ENCODE measurements around the gene AP3S1.

The AP3S1 gene

DNA sequence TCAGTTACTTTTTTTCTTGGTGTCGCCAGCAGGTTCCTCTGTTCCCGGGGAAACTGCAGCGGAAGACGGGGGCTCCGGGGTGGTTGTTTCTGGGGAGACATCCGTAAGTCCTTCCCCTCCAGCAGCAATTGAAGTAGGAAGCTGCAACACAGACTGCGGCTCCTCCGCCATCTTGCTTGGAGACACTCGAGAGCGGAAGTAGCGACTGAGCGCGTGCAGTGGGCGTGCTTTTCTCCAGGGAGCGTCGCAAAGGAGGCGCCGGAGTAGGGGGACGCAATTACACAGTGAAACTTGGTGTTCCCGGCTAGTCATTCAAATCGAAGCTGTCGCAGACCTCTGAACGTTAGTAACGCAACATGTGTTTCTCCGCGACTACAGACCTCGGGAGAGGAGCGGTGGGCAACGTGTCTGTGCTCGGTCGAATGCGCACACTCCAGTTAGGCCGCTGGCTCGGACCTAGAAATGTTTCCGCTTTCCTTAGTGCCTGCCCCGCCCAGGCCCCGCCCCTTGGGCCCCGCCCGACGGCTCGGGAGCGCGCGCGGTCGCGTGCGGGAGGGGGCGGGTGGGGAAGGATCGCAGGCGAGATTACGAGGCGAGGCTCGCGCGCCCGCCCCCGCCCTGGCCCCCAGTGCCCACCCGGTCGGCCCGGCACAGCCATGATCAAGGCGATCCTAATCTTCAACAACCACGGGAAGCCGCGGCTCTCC, at the start of gene AP3S1, which contains the start of gene ATG12:
Gene AP3S1 (plus strand): TSS at position 554 of the 707 bp plus-strand sequence. CDS start 103 bp downstream, at position 657.
Gene ATG12 (minus strand): TSS at position 184 of the 707 bp plus-strand sequence. CDS start 13 bp downstream, at position 171.
- DNase-seq (ENCODE audit: low spot score), result peak; percentile 88
- no peak for TF ChIP-seq CTCF (IDR thresholded peaks at IDR 0.05; ENCODE audit: extremely low read depth, insufficient read depth, missing control alignments)
- in situ Hi-C loops (cut with MboI; ENCODE audit: low pct_unique_long_range_greater_than_20kb, low sequenced_read_pairs, unreplicated experiment), result loop anchor here (10.0 to 25.0 kb wide), 2 partner anchors 217 to 221 kb away; partner anchors contain the start of gene TMED7

DNA sequence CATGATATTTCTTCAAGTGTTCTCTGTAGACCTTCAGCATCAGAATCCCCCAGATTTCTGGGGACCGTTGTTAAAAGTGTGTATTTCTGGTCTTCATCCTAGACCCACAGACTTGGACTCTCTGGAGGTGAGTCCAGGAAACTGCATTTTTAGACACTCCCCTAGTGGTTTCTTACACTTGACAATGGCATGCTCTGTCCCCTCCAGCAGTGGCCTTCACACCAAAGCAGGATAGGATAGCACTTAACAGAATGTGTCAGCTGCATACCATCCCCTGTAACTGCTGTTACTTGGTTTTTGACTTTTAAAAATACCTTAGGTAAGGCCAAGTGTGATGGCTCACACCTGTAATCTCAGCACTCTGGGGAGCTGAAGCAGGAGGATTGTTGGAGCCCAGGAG, 46.0 kb upstream of the AP3S1 start:
- no peak for TF ChIP-seq CTCF (IDR thresholded peaks at IDR 0.05; ENCODE audit: extremely low read depth, insufficient read depth, missing control alignments)
- in situ Hi-C loops (cut with MboI; ENCODE audit: low pct_unique_long_range_greater_than_20kb, low sequenced_read_pairs, unreplicated experiment), result no loop called here
- no peak for DNase-seq (ENCODE audit: low spot score)

DNA sequence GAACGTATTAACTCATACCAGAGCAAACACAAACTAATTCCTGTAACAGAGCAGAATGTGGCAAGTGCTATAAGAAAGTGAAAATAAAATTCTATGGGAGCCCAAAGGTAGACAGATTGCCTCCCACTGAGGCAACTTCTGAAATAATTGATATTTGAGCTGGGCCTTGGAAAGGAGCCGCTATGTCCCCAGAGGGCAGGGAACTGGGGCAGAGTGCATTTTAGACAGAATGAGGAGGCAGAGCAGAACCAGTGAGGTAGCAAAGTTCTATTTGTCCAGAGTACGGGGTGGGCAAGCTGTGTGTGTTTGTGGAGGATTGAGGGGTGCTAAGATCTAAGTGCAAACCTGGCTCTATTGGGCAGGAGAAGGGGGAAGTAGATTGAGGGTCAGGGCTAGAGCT, 45.1 kb upstream of the AP3S1 start:
- in situ Hi-C loops (cut with MboI; ENCODE audit: low pct_unique_long_range_greater_than_20kb, low sequenced_read_pairs, unreplicated experiment), result no loop called here
- no peak for DNase-seq (ENCODE audit: low spot score)
- no peak for TF ChIP-seq CTCF (IDR thresholded peaks at IDR 0.05; ENCODE audit: extremely low read depth, insufficient read depth, missing control alignments)

DNA sequence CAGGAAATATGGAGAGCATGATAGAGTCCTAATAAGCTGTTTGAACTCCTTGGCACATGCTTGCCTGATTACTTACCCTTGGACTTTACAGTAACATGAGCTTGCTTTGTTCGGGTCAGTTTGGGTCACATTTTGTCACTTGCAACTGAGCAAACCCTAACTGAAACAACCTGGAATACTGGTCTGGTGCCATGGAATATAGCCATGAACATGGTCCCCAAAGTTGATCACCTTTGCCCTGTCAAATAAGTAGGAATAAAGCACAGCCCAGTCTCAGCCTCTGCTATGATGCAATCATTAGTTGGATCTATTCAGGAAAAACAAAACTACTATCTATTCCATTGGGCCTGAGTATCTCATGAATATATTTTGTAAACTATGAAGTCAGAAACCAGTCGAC, 43.5 kb upstream of the AP3S1 start:
- in situ Hi-C loops (cut with MboI; ENCODE audit: low pct_unique_long_range_greater_than_20kb, low sequenced_read_pairs, unreplicated experiment), result no loop called here
- no peak for DNase-seq (ENCODE audit: low spot score)
- no peak for TF ChIP-seq CTCF (IDR thresholded peaks at IDR 0.05; ENCODE audit: extremely low read depth, insufficient read depth, missing control alignments)

DNA sequence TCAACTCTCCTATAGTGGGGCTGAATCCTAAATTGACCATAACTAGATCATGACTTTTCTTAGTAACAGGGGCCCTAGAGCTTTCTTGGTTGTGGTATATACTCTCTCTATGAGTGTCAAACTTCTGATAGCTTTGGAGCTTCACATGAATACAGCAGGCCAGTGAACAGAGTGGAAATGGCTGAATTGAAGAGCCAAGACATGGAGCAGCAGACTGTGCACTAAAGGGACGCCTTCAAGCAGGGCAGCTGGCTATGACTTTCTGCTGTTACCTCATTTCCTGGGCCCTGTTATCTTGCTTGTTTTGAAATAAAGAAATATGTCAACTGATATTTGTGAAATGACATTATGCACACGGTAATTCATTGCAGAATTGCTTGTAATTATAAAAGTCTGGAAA, 41.6 kb upstream of the AP3S1 start:
- no peak for TF ChIP-seq CTCF (IDR thresholded peaks at IDR 0.05; ENCODE audit: extremely low read depth, insufficient read depth, missing control alignments)
- DNase-seq (ENCODE audit: low spot score), result no peak
- in situ Hi-C loops (cut with MboI; ENCODE audit: low pct_unique_long_range_greater_than_20kb, low sequenced_read_pairs, unreplicated experiment), result no loop called here

- in situ Hi-C loops (cut with MboI; ENCODE audit: low pct_unique_long_range_greater_than_20kb, low sequenced_read_pairs, unreplicated experiment), result no loop called here
- DNase-seq (ENCODE audit: low spot score), result no peak
- TF ChIP-seq CTCF (IDR thresholded peaks at IDR 0.05; ENCODE audit: extremely low read depth, insufficient read depth, missing control alignments), result no peak
These were observed 40.6 kb upstream of the AP3S1 start for GRCh38 chr5:115801152-115801551.
